Kidney (tissue), 14 donors: ENCODE measurements around the gene PTPRG. TPM values are rescaled to one million over a fixed set of nuclear protein-coding genes. Genes with fewer than 3 reads are reported as not detected.
"Not testable (repeated sequence)": the region's sequence is repeated elsewhere in the genome, so short reads cannot be mapped to it uniquely, and the experiment has no call there.

Source experiments
- DNase-seq, 5 donors: peaks; one replicate each; pipeline ENCODE4 v3.0.0-alpha.2; 2013 to 2020
- FAIRE-seq: peaks from 2 replicates; lab custom pipeline; 2012; peaks lifted over from hg19 to GRCh38; lab: Jason Lieb, UNC
- H3K27ac ChIP-seq, 2 donors: one replicate each; pipeline ENCODE4 v1.7.0; 2013; ENCODE audit warnings: low read depth in 2 of 2, low read length in 2 of 2, inconsistent platforms in 1 of 2
- H3K27me3 ChIP-seq: one replicate; pipeline ENCODE4 v1.7.1; 2013; ENCODE audit warnings: low read length, inconsistent platforms; ENCODE audit not compliant: control insufficient read depth, insufficient read depth
- H3K36me3 ChIP-seq, 3 donors: one replicate each; pipeline versions ENCODE4 v1.7.0 to v1.7.1; 2013; ENCODE audit warnings: low read length in 3 of 3, control low read depth in 1 of 3, inconsistent platforms in 1 of 3; ENCODE audit not compliant: insufficient read depth in 3 of 3, control insufficient read depth in 2 of 3
- H3K4me1 ChIP-seq, 3 donors: one replicate each; pipeline versions ENCODE4 v1.7.0 to v1.7.1; 2013; ENCODE audit warnings: low read length in 3 of 3, inconsistent platforms in 1 of 3, low read depth in 1 of 3; ENCODE audit not compliant: control insufficient read depth in 2 of 3, insufficient read depth in 2 of 3
- H3K4me3 ChIP-seq, 3 donors: one replicate each; pipeline versions ENCODE4 v1.7.0 to v1.8.1; 2013; ENCODE audit warnings: low read length in 3 of 3, control low read depth in 1 of 3, inconsistent platforms in 1 of 3
- H3K9ac ChIP-seq, 3 donors: one replicate each; pipeline versions ENCODE4 v1.7.0 to v1.7.1; 2013; ENCODE audit warnings: low read length in 3 of 3, control low read depth in 1 of 3, inconsistent platforms in 1 of 3
- H3K9me3 ChIP-seq, 3 donors: one replicate each; pipeline versions ENCODE4 v1.7.0 to v1.7.1; 2013; ENCODE audit warnings: low read length in 3 of 3, control low read depth in 1 of 3, inconsistent platforms in 1 of 3; ENCODE audit not compliant: control insufficient read depth in 2 of 3, insufficient read depth in 1 of 3
- CTCF ChIP-seq: IDR thresholded peaks from 3 replicates; pipeline ENCODE4 v1.5.1; 2012; ENCODE audit warnings: mild to moderate bottlenecking, moderate library complexity, borderline replicate concordance; ENCODE audit not compliant: insufficient read depth; ENCODE audit errors: extremely low read depth
- intact Hi-C: fragments of 100-400 bp; cut with DNase I; formaldehyde crosslinking; loops from one replicate; pipeline ENCODE4 v1.11.1; 2022
- polyA plus RNA-seq: library from polyadenylated mRNA; stranded (reverse); fragments of 350-450 nt; fragmentation: Illumina TruSeq; extraction: RNeasy Lipid Tissue Mini Kit (QIAGEN cat#74804); gene quantifications from one replicate; pipeline ENCODE4 v1.2.3, GENCODE V29; 2014; ENCODE audit warnings: low read depth, low replicate concordance; ENCODE audit not compliant: insufficient read depth
- total RNA-seq: library from RNA; stranded (reverse); fragmentation: NEBNext Ultra II Directional; extraction: Animal tissue kit (Norgen Biotek cat#: 25700); gene quantifications from one replicate; pipeline ENCODE4 v1.2.1, GENCODE V29; 2021
- donor health status: control.
- donor health status: control.
- donor health status: control.
- donor health status: control.
- donor health status: control.
- donor health status: DM: yes; HTN: yes; CAD: no.
- donor health status: Normal renal cell carcinoma (clear cell type).

PTPRG gene
- total and polyA plus RNA-seq, 2 donors from 2014 or later = 9.2 to 154 TPM

GRCh38 chr3:61813636-61814035 lies 252.3 kb downstream of the PTPRG start:
- Histone ChIP-seq H3K9ac (no peak overlapping the region), H3K27ac (no peak overlapping the region), H3K4me1 (peaks cover 0 to 29% (median 20%) of the 10 kb centered on the region in 3 donors), H3K4me3 (no peak overlapping the region), H3K36me3 (no peaks in the 10 kb centered on the region), H3K27me3 (no peaks in the 10 kb centered on the region), H3K9me3 (no peaks in the 10 kb centered on the region)
- no peak for DNase-seq
- FAIRE-seq = no peak
- intact Hi-C loops = no loop called here
- no peak for TF ChIP-seq CTCF

GRCh38 chr3:61814674-61815073 lies 253.3 kb downstream of the PTPRG start:
- H3K27me3 ChIP-seq = no peaks in the 10 kb centered on the region
- TF ChIP-seq CTCF = no peak
- H3K36me3 ChIP-seq = no peaks in the 10 kb centered on the region
- FAIRE-seq = no peak
- intact Hi-C loops = no loop called here
- peaks cover 0 to 19% (median 16%) of the 10 kb centered on the region in 3 donors for H3K4me1 ChIP-seq
- no peak overlapping the region for H3K9ac ChIP-seq
- H3K27ac ChIP-seq = no peak overlapping the region
- DNase-seq = no peak
- no peak overlapping the region for H3K4me3 ChIP-seq
- H3K9me3 ChIP-seq = no peaks in the 10 kb centered on the region

GRCh38 chr3:61816304-61816703 lies 254.9 kb downstream of the PTPRG start:
- H3K4me3 ChIP-seq, H3K27ac ChIP-seq, H3K27me3 ChIP-seq, H3K4me1 ChIP-seq, intact Hi-C loops, FAIRE-seq, H3K9me3 ChIP-seq, H3K9ac ChIP-seq, H3K36me3 ChIP-seq, DNase-seq: not testable (repeated sequence)

GRCh38 chr3:61819861-61820260 lies 258.5 kb downstream of the PTPRG start:
- intact Hi-C loops = no loop called here
- Histone ChIP-seq H3K27ac (no peak overlapping the region), H3K36me3 (no peaks in the 10 kb centered on the region), H3K9ac (no peak overlapping the region), H3K4me1 (peaks cover 0 to 12% (median 10%) of the 10 kb centered on the region in 3 donors), H3K4me3 (no peak overlapping the region), H3K9me3 (no peaks in the 10 kb centered on the region), H3K27me3 (no peaks in the 10 kb centered on the region)
- DNase-seq (no peak), FAIRE-seq (no peak)
- no peak for TF ChIP-seq CTCF
